GM06990 (cell line): Measurements from ENCODE around the gene EEF2K.
"Not testable (repeated sequence)": the region's sequence is repeated elsewhere in the genome, so short reads cannot be mapped to it uniquely, and the experiment has no call there.

Experiments used
- DNase-seq: peaks from one replicate; pipeline ENCODE4 v3.0.0-alpha.2; 2011; ENCODE audit not compliant: insufficient read length; ENCODE audit errors: extremely low read depth
- H3K27me3 ChIP-seq: replicated peaks from 2 replicates; pipeline ENCODE4 v1.6.0; 2011; ENCODE audit warnings: low read length; ENCODE audit not compliant: control insufficient read depth, insufficient read depth
- H3K36me3 ChIP-seq: 2 replicates; pipeline ENCODE4 v1.5.1; 2011; ENCODE audit warnings: low read length; ENCODE audit not compliant: control insufficient read depth, insufficient read depth
- H3K4me3 ChIP-seq: replicated peaks from 2 replicates; pipeline ENCODE4 v1.5.1; 2011; ENCODE audit warnings: low read depth, mild to moderate bottlenecking, control low read depth, low read length
- CTCF ChIP-seq: IDR thresholded peaks from 2 replicates; pipeline ENCODE4 v1.5.1; 2011; ENCODE audit warnings: low read length, control low read depth, mild to moderate bottlenecking, inconsistent platforms; ENCODE audit not compliant: insufficient read depth, poor library complexity, severe bottlenecking

The EEF2K gene

GRCh38 chr16:22297114-22297870, 91.2 kb downstream of the EEF2K start, which contains the start of gene POLR3E:
Gene POLR3E, plus strand, starts transcription at chr16:22297409. Its CDS starts 5,560 bp downstream, at chr16:22302969.
- TF ChIP-seq CTCF = peak; percentile 93
- Histone ChIP-seq H3K4me3 (peak within 1 kb of the TSS; percentile 89), H3K27me3 (no peaks in the 10 kb centered on the region), H3K36me3 (peaks cover 2% of the 10 kb centered on the region)
- peak; percentile 99 for DNase-seq

GRCh38 chr16:22297871-22298733, 92.0 kb downstream of the EEF2K start:
- Histone ChIP-seq H3K36me3 (peaks cover 6% of the 10 kb centered on the region), H3K27me3 (no peaks in the 10 kb centered on the region), H3K4me3 (peak overlapping the region; percentile 89)
- TF ChIP-seq CTCF = no peak
- peak; percentile 71 for DNase-seq

- peaks cover 6% of the 10 kb centered on the region for H3K36me3 ChIP-seq
- no peak for DNase-seq
- H3K27me3 ChIP-seq = no peaks in the 10 kb centered on the region
- H3K4me3 ChIP-seq = no peak overlapping the region
- TF ChIP-seq CTCF = no peak
Observed at GRCh38 chr16:22299036-22299435, 93.0 kb downstream of the EEF2K start.

- peak; percentile 83 for TF ChIP-seq CTCF
- no peak overlapping the region for H3K4me3 ChIP-seq
- H3K36me3 ChIP-seq = peaks cover 13% of the 10 kb centered on the region
- no peaks in the 10 kb centered on the region for H3K27me3 ChIP-seq
- no peak for DNase-seq
Observed at GRCh38 chr16:22300427-22301071, 94.5 kb downstream of the EEF2K start.

- not testable (repeated sequence) for DNase-seq, H3K27me3 ChIP-seq, H3K4me3 ChIP-seq
- H3K36me3 ChIP-seq = peaks cover 14% of the 10 kb centered on the region
Observed at GRCh38 chr16:22301423-22301822, 95.3 kb downstream of the EEF2K start.
